Endothelial cell of umbilical vein (primary cell): Measurements from ENCODE around the gene PLBD2. TPM values are rescaled to one million over a fixed set of nuclear protein-coding genes. Genes with fewer than 3 reads are reported as not detected.

Experiments used
- BruUV-seq: library from RNA; stranded (reverse); fragments of 400-500 nt; replicated peaks from 2 replicates; lab custom pipeline; 2021; lab: Mats Ljungman, UMichigan
- CTCF ChIA-PET: fragments of 300-600, 350-600 bp; sonication (Branson Sonifier 250); formaldehyde crosslinking; loops from one replicate; lab custom pipeline; 2021; ENCODE audit warnings: antibody characterized with exemption, inconsistent platforms; lab: Charles Lee
- POLR2A ChIA-PET: fragments of 300-600, 350-600 bp; sonication (Branson Sonifier 250); formaldehyde crosslinking; loops from one replicate; lab custom pipeline; 2021; ENCODE audit warnings: antibody characterized with exemption, inconsistent platforms; lab: Charles Lee
- DNase-seq: peaks from one replicate; pipeline ENCODE4 v3.0.0-alpha.2; 2011; ENCODE audit warnings: low read depth, low spot score
- FAIRE-seq: peaks from 2 replicates; lab custom pipeline; 2011; peaks lifted over from hg19 to GRCh38; lab: Jason Lieb, UNC
- H2AFZ ChIP-seq: 2 replicates; pipeline ENCODE4 v1.6.0; 2012; ENCODE audit warnings: low read depth, low read length, control low read depth, inconsistent platforms
- H3K27ac ChIP-seq: 2 replicates; pipeline ENCODE4 v1.5.1; 2011; ENCODE audit warnings: low read depth, mild to moderate bottlenecking, control low read depth, low read length, moderate library complexity; ENCODE audit not compliant: insufficient read depth
- H3K27me3 ChIP-seq, 2 experiments: 2 replicates each; pipeline versions ENCODE4 v1.6.0 to v1.6.1; 2011; ENCODE audit warnings: low read length in 2 of 2, mixed read lengths in 1 of 2; ENCODE audit not compliant: control insufficient read depth in 2 of 2, insufficient read depth in 2 of 2
- H3K36me3 ChIP-seq, 2 experiments: 2 replicates in 1 of 2; 3 replicates in 1 of 2; pipeline ENCODE4 v1.5.1; 2011; ENCODE audit warnings: low read length in 2 of 2, mild to moderate bottlenecking in 1 of 2, moderate library complexity in 1 of 2; ENCODE audit not compliant: control insufficient read depth in 2 of 2, insufficient read depth in 2 of 2; ENCODE audit errors: extremely low read depth in 1 of 2
- H3K4me1 ChIP-seq: 3 replicates; pipeline ENCODE4 v1.5.1; 2011; ENCODE audit warnings: mild to moderate bottlenecking, low read length; ENCODE audit not compliant: control insufficient read depth, insufficient read depth; ENCODE audit errors: extremely low read depth
- H3K4me2 ChIP-seq: 2 replicates; pipeline ENCODE4 v1.6.1; 2011; ENCODE audit warnings: low read length, control low read depth, mixed read lengths; ENCODE audit not compliant: insufficient read depth
- H3K4me3 ChIP-seq, 3 experiments: fragments of 200-600 bp in 1 of 3; sonication (generic), shearing (Covaris generic) in 1 of 3; replicated peaks in 1 of 3; 2 replicates each; pipeline ENCODE4 v1.5.1; 2011 to 2016; ENCODE audit warnings: control low read depth in 3 of 3, low read length in 3 of 3, mild to moderate bottlenecking in 2 of 3, inconsistent platforms in 1 of 3, low read depth in 1 of 3, moderate library complexity in 1 of 3; ENCODE audit not compliant: insufficient read depth in 1 of 3
- H3K79me2 ChIP-seq: 2 replicates; pipeline ENCODE4 v1.6.0; 2012; ENCODE audit warnings: low read length, inconsistent platforms; ENCODE audit not compliant: control insufficient read depth, insufficient read depth
- H3K9ac ChIP-seq: replicated peaks from 2 replicates; pipeline ENCODE3; 2011; ENCODE audit warnings: low read length, control low read depth; ENCODE audit not compliant: insufficient read depth; ENCODE audit errors: extremely low read depth
- H3K9me1 ChIP-seq: replicated peaks from 3 replicates; pipeline ENCODE4 v1.6.0; 2011; ENCODE audit warnings: mild to moderate bottlenecking, low read length; ENCODE audit not compliant: control insufficient read depth, insufficient read depth; ENCODE audit errors: extremely low read depth
- H3K9me3 ChIP-seq: replicated peaks from 2 replicates; pipeline ENCODE4 v1.5.1; 2012; ENCODE audit warnings: low read length, inconsistent platforms; ENCODE audit not compliant: control insufficient read depth, insufficient read depth
- H4K20me1 ChIP-seq: replicated peaks from 2 replicates; pipeline ENCODE3; 2011; ENCODE audit warnings: mild to moderate bottlenecking, low read length; ENCODE audit not compliant: control insufficient read depth, insufficient read depth; ENCODE audit errors: extremely low read depth
- FOS ChIP-seq: IDR thresholded peaks from 2 replicates; pipeline ENCODE4 v1.6.1; 2011; ENCODE audit warnings: mild to moderate bottlenecking, low read length, moderate library complexity, borderline replicate concordance; ENCODE audit not compliant: insufficient read depth
- GATA2 ChIP-seq: IDR thresholded peaks from 2 replicates; pipeline ENCODE4 v1.7.0; 2011; ENCODE audit warnings: low read depth, mild to moderate bottlenecking, moderate library complexity, mixed read lengths, low read length; ENCODE audit not compliant: insufficient read length, insufficient read depth
- JUN ChIP-seq: IDR thresholded peaks from 2 replicates; pipeline ENCODE4 v1.6.1; 2011; ENCODE audit warnings: borderline replicate concordance, low read depth; ENCODE audit not compliant: insufficient read length, insufficient read depth
- MYC ChIP-seq: IDR thresholded peaks from one replicate; pipeline ENCODE4 v1.6.1; 2011; ENCODE audit warnings: mild to moderate bottlenecking, low read depth, low read length
- POLR2A ChIP-seq: IDR thresholded peaks from 2 replicates; pipeline ENCODE4 v1.6.1; 2012; ENCODE audit warnings: low read depth, mild to moderate bottlenecking, control low read depth, low read length
- POLR2AphosphoS5 ChIP-seq: IDR thresholded peaks from 2 replicates; pipeline ENCODE4 v1.6.1; 2012; ENCODE audit warnings: low read depth, mild to moderate bottlenecking, control low read depth, low read length, moderate library complexity; ENCODE audit not compliant: insufficient read depth
- dilution Hi-C: fragments of 300-500 bp; cut with MboI; formaldehyde crosslinking; loops from one replicate; pipeline ENCODE4 v1.15.0; 2019; ENCODE audit warnings: low sequenced_read_pairs; ENCODE audit not compliant: extremely low pct_ligation_motif_present
- intact Hi-C: fragments of 100-400 bp; cut with micrococcal nuclease; formaldehyde crosslinking; loops from one replicate; pipeline ENCODE4 v1.10.0; 2022
- polyA plus RNA-seq, 4 experiments: library from polyadenylated mRNA; depleted of rRNA in 3 of 4; stranded (reverse) in 3 of 4; unstranded in 1 of 4; fragments of >200 nt; gene quantifications; 2 replicates each; pipeline versions ENCODE4 v1.2.1 to v1.2.3, GENCODE V29; 2011 to 2012; ENCODE audit warnings: missing spikeins in 1 of 4
- total RNA-seq: library from RNA; stranded (reverse); gene quantifications from 2 replicates; pipeline ENCODE4 v1.2.3, GENCODE V29; 2021
- TF ChIP-seq, protein P1 (sequence below): IDR thresholded peaks from 2 replicates; pipeline ENCODE4 v1.6.1; 2011; ENCODE audit not compliant: insufficient read depth, insufficient read length
- TF ChIP-seq, protein P2 (sequence below), 2 donors: IDR thresholded peaks; 1 replicate in 1 of 2; 2 replicates in 1 of 2; pipeline ENCODE4 v1.5.1; 2011; ENCODE audit warnings: low read length in 2 of 2, mild to moderate bottlenecking in 2 of 2, moderate library complexity in 2 of 2, control low read depth in 1 of 2, inconsistent platforms in 1 of 2, low read depth in 1 of 2; ENCODE audit not compliant: insufficient read depth in 1 of 2; ENCODE audit errors: extremely low read depth in 1 of 2

Gene PLBD2
- total and polyA plus RNA-seq, 2 donors (not counting 3 experiments of a cell fraction or from before 2014, with no cell fraction given): 24.4 to 46.8 TPM

DNA sequence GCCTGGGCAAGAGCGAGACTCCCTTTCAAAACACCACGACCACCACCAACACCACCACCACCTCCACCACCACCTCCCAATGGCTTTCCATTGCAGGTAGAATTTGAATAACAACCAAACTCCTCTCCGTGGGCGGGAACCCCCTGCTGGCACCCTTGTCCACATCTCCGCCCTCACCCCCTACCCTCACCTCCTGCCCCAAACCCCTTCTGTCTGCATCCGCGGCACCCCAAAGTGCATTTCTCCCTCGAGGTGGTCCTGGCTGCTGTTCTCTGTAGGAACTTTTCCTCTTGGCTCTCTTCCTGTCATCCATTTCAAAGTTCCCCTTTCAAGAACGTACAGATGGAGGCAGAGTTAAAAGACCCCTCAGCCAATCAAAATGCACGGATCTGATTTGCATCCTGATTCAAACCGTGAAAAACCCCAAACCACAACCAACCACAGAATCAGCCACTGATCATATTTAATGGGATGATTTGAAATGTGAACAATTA lies 67.6 kb downstream of the PLBD2 start:
- ChIA-PET POLR2A (no interaction called here), CTCF (interaction anchor here (0.6 to 2.8 kb wide), 78 partner anchors 9 to 540 kb away, joined by 3 to 42 read pairs (median 4); partner anchors contain the start of genes CFAP73, PLBD2, RBM19 and RITA1)
- TF ChIP-seq, protein P1, sequence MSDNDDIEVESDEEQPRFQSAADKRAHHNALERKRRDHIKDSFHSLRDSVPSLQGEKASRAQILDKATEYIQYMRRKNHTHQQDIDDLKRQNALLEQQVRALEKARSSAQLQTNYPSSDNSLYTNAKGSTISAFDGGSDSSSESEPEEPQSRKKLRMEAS: no peak
- no peak for TF ChIP-seq MYC
- TF ChIP-seq, protein P2, sequence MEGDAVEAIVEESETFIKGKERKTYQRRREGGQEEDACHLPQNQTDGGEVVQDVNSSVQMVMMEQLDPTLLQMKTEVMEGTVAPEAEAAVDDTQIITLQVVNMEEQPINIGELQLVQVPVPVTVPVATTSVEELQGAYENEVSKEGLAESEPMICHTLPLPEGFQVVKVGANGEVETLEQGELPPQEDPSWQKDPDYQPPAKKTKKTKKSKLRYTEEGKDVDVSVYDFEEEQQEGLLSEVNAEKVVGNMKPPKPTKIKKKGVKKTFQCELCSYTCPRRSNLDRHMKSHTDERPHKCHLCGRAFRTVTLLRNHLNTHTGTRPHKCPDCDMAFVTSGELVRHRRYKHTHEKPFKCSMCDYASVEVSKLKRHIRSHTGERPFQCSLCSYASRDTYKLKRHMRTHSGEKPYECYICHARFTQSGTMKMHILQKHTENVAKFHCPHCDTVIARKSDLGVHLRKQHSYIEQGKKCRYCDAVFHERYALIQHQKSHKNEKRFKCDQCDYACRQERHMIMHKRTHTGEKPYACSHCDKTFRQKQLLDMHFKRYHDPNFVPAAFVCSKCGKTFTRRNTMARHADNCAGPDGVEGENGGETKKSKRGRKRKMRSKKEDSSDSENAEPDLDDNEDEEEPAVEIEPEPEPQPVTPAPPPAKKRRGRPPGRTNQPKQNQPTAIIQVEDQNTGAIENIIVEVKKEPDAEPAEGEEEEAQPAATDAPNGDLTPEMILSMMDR (IDR thresholded peaks at IDR 0.05; ENCODE audit: extremely low read depth in 1 of 2, insufficient read depth in 1 of 2, low read depth in 1 of 2, low read length in 2 of 2): no peak
- TF ChIP-seq POLR2AphosphoS5: no peak
- no peak for TF ChIP-seq JUN
- TF ChIP-seq GATA2: no peak
- TF ChIP-seq FOS: no peak
- TF ChIP-seq POLR2A: no peak
- dilution Hi-C loops: no loop called here
- no peak overlapping the region for H2AFZ ChIP-seq
- H3K4me1 ChIP-seq: peaks cover 7% of the 10 kb centered on the region
- FAIRE-seq: no peak
- H3K9me1 ChIP-seq: no peaks in the 10 kb centered on the region
- H3K27ac ChIP-seq: no peak overlapping the region
- H3K4me2 ChIP-seq: no peak overlapping the region
- H3K9me3 ChIP-seq: no peaks in the 10 kb centered on the region
- no peaks in the 10 kb centered on the region for H4K20me1 ChIP-seq
- intact Hi-C loops: loop anchor here (1.0 to 2.0 kb wide), 4 partner anchors 91 to 377 kb away; partner anchors contain the start of gene SLC8B1
- H3K79me2 ChIP-seq: no peaks in the 10 kb centered on the region
- no peaks in the 10 kb centered on the region for H3K36me3 ChIP-seq
- no TSS peak for BruUV-seq
- no peak overlapping the region for H3K4me3 ChIP-seq
- no peaks in the 10 kb centered on the region for H3K27me3 ChIP-seq
- H3K9ac ChIP-seq: no peak overlapping the region
- no peak for DNase-seq
